Adrenal gland (tissue), 5 donors: Measurements from ENCODE around the gene SLC16A10.

Experiments
- POLR2A ChIP-seq, 2 donors: fragments of 450-650 bp; IDR thresholded peaks; one replicate each; pipeline ENCODE4 v1.6.1; 2017; ENCODE audit warnings: antibody characterized with exemption in 2 of 2, mild to moderate bottlenecking in 2 of 2, moderate library complexity in 1 of 2
- TF ChIP-seq, protein P1 (sequence below), 6 experiments: fragments of 450-650 bp in 4 of 6; fragments of 200-600 bp in 2 of 6; sonication (generic) in 1 of 6; IDR thresholded peaks; 1 replicate in 5 of 6; 2 replicates in 1 of 6; pipeline versions ENCODE4 v1.5.1 to v1.8.0; 2016 to 2021; ENCODE audit warnings: antibody characterized with exemption in 6 of 6, mild to moderate bottlenecking in 2 of 6, moderate library complexity in 1 of 6
- donor health status: DM: no; HTN: no; CAD: no.

- TF ChIP-seq, protein P1, sequence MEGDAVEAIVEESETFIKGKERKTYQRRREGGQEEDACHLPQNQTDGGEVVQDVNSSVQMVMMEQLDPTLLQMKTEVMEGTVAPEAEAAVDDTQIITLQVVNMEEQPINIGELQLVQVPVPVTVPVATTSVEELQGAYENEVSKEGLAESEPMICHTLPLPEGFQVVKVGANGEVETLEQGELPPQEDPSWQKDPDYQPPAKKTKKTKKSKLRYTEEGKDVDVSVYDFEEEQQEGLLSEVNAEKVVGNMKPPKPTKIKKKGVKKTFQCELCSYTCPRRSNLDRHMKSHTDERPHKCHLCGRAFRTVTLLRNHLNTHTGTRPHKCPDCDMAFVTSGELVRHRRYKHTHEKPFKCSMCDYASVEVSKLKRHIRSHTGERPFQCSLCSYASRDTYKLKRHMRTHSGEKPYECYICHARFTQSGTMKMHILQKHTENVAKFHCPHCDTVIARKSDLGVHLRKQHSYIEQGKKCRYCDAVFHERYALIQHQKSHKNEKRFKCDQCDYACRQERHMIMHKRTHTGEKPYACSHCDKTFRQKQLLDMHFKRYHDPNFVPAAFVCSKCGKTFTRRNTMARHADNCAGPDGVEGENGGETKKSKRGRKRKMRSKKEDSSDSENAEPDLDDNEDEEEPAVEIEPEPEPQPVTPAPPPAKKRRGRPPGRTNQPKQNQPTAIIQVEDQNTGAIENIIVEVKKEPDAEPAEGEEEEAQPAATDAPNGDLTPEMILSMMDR (IDR thresholded peaks at IDR 0.05): no peak
- TF ChIP-seq POLR2A (IDR thresholded peaks at IDR 0.05): peak in 1 of 2 donors; percentile 89
These were observed 26.2 kb downstream of the SLC16A10 start for GRCh38 chr6:111113336-111114086.
